Mucosa of stomach (tissue), 1 donor: ENCODE results near the gene RBM4.
"Not testable (repeated sequence)": the region's sequence is repeated elsewhere in the genome, so short reads cannot be mapped to it uniquely, and the experiment has no call there.

Source experiments
- H3K27me3 ChIP-seq: one replicate; pipeline ENCODE4 v1.7.0; 2013; ENCODE audit warnings: mild to moderate bottlenecking, low read length; ENCODE audit not compliant: control insufficient read depth, insufficient read depth
- H3K36me3 ChIP-seq: one replicate; pipeline ENCODE4 v1.7.0; 2013; ENCODE audit warnings: low read length; ENCODE audit not compliant: control insufficient read depth, insufficient read depth
- H3K4me1 ChIP-seq: one replicate; pipeline ENCODE4 v1.7.0; 2013; ENCODE audit warnings: mild to moderate bottlenecking, low read length; ENCODE audit not compliant: control insufficient read depth, insufficient read depth
- H3K4me3 ChIP-seq: one replicate; pipeline ENCODE4 v1.7.0; 2013; ENCODE audit warnings: low read length
- H3K9ac ChIP-seq: one replicate; pipeline ENCODE4 v1.7.0; 2013; ENCODE audit warnings: mild to moderate bottlenecking, low read length, moderate library complexity
- H3K9me3 ChIP-seq: one replicate; pipeline ENCODE4 v1.7.0; 2013; ENCODE audit warnings: mild to moderate bottlenecking, low read length, moderate library complexity; ENCODE audit not compliant: control insufficient read depth
- donor health status: Pancreatic carcinoma.

Gene RBM4

GRCh38 chr11:66625041-66625751, 13.3 kb upstream of the RBM4 start:
- Histone ChIP-seq H3K9me3 (no peaks in the 10 kb centered on the region), H3K4me3 (no peak overlapping the region), H3K4me1 (peaks cover 27% of the 10 kb centered on the region), H3K9ac (no peak overlapping the region), H3K27me3 (no peaks in the 10 kb centered on the region), H3K36me3 (peaks cover 36% of the 10 kb centered on the region)

GRCh38 chr11:66625752-66626149, 12.8 kb upstream of the RBM4 start:
- H3K9ac ChIP-seq: no peak overlapping the region
- H3K4me3 ChIP-seq: no peak overlapping the region
- H3K4me1 ChIP-seq: peaks cover 27% of the 10 kb centered on the region
- H3K27me3 ChIP-seq: no peaks in the 10 kb centered on the region
- H3K36me3 ChIP-seq: peaks cover 36% of the 10 kb centered on the region
- H3K9me3 ChIP-seq: no peaks in the 10 kb centered on the region

- H3K4me1 ChIP-seq: peaks cover 21% of the 10 kb centered on the region
- no peak overlapping the region for H3K4me3 ChIP-seq
- H3K9ac ChIP-seq: no peak overlapping the region
- no peaks in the 10 kb centered on the region for H3K9me3 ChIP-seq
- H3K27me3 ChIP-seq: no peaks in the 10 kb centered on the region
- peaks cover 36% of the 10 kb centered on the region for H3K36me3 ChIP-seq
Measured at GRCh38 chr11:66626382-66626781, 12.1 kb upstream of the RBM4 start.

GRCh38 chr11:66626926-66627325, 11.6 kb upstream of the RBM4 start:
- Histone ChIP-seq H3K36me3 (peaks cover 36% of the 10 kb centered on the region), H3K4me1 (peaks cover 18% of the 10 kb centered on the region), H3K9me3 (no peaks in the 10 kb centered on the region), H3K4me3 (no peak overlapping the region), H3K27me3 (no peaks in the 10 kb centered on the region), H3K9ac (no peak overlapping the region)

- Histone ChIP-seq H3K36me3 (peaks cover 36% of the 10 kb centered on the region), H3K27me3 (no peaks in the 10 kb centered on the region), H3K4me3 (no peak overlapping the region), H3K9me3 (no peaks in the 10 kb centered on the region), H3K4me1 (peaks cover 8% of the 10 kb centered on the region), H3K9ac (no peak overlapping the region)
Measured at GRCh38 chr11:66628061-66628603, 10.4 kb upstream of the RBM4 start.

GRCh38 chr11:66629356-66629755, 9.1 kb upstream of the RBM4 start:
- Histone ChIP-seq H3K27me3 (no peaks in the 10 kb centered on the region), H3K9me3 (no peaks in the 10 kb centered on the region), H3K9ac (no peak overlapping the region), H3K4me3 (no peak overlapping the region), H3K4me1 (no peaks in the 10 kb centered on the region), H3K36me3 (peaks cover 33% of the 10 kb centered on the region)

GRCh38 chr11:66631883-66632282, 6.6 kb upstream of the RBM4 start:
- no peaks in the 10 kb centered on the region for H3K27me3 ChIP-seq
- H3K9me3 ChIP-seq: no peaks in the 10 kb centered on the region
- no peaks in the 10 kb centered on the region for H3K4me1 ChIP-seq
- peaks cover 13% of the 10 kb centered on the region for H3K36me3 ChIP-seq
- H3K9ac ChIP-seq: no peak overlapping the region
- H3K4me3 ChIP-seq: no peak overlapping the region

GRCh38 chr11:66632952-66633351, 5.6 kb upstream of the RBM4 start:
- H3K36me3 ChIP-seq: peaks cover 2% of the 10 kb centered on the region
- no peaks in the 10 kb centered on the region for H3K9me3 ChIP-seq
- H3K9ac ChIP-seq: no peak overlapping the region
- no peaks in the 10 kb centered on the region for H3K27me3 ChIP-seq
- peaks cover 7% of the 10 kb centered on the region for H3K4me1 ChIP-seq
- H3K4me3 ChIP-seq: no peak overlapping the region

GRCh38 chr11:66636411-66636810, 2.1 kb upstream of the RBM4 start:
- Histone ChIP-seq H3K27me3 (no peaks in the 10 kb centered on the region), H3K4me3 (no peak overlapping the region), H3K9ac (no peak overlapping the region), H3K36me3 (peaks cover 10% of the 10 kb centered on the region), H3K9me3 (no peaks in the 10 kb centered on the region), H3K4me1 (peaks cover 28% of the 10 kb centered on the region)

GRCh38 chr11:66637557-66638176, 836 bp upstream of the RBM4 start:
- H3K27me3 ChIP-seq: no peaks in the 10 kb centered on the region
- no peaks in the 10 kb centered on the region for H3K9me3 ChIP-seq
- peak overlapping the region; percentile 63 for H3K9ac ChIP-seq
- H3K4me3 ChIP-seq: peak overlapping the region; percentile 23
- H3K4me1 ChIP-seq: peaks cover 40% of the 10 kb centered on the region
- H3K36me3 ChIP-seq: peaks cover 10% of the 10 kb centered on the region

- Histone ChIP-seq H3K27me3 (no peaks in the 10 kb centered on the region), H3K9ac (peak overlapping the region; percentile 96), H3K36me3 (peaks cover 10% of the 10 kb centered on the region), H3K4me3 (peak overlapping the region; percentile 81), H3K4me1 (peaks cover 50% of the 10 kb centered on the region), H3K9me3 (no peaks in the 10 kb centered on the region)
Measured at GRCh38 chr11:66639066-66639813, 737 bp downstream of the RBM4 start.

GRCh38 chr11:66639814-66640340, 1.4 kb downstream of the RBM4 start:
- not testable (repeated sequence) for H3K36me3 ChIP-seq, H3K9me3 ChIP-seq, H3K27me3 ChIP-seq, H3K4me3 ChIP-seq
- peak overlapping the region; percentile 35 for H3K9ac ChIP-seq
- peaks cover 50% of the 10 kb centered on the region for H3K4me1 ChIP-seq
